GM18526 (cell line): ENCODE measurements around the gene ATOH8.

ENCODE experiments used
- POLR2A ChIP-seq: IDR thresholded peaks from 3 replicates; pipeline ENCODE4 v1.6.1; 2011; ENCODE audit not compliant: insufficient read length; ENCODE audit errors: extremely low read depth

Gene ATOH8

GRCh38 chr2:85769236-85769982, 15.6 kb downstream of the ATOH8 start:
- TF ChIP-seq POLR2A, result no peak

- TF ChIP-seq POLR2A, result no peak
Observed at GRCh38 chr2:85769983-85770362, 16.2 kb downstream of the ATOH8 start.

GRCh38 chr2:85770369-85770768, 16.6 kb downstream of the ATOH8 start:
- TF ChIP-seq POLR2A, result no peak

GRCh38 chr2:85770786-85771409, 17.1 kb downstream of the ATOH8 start:
- TF ChIP-seq POLR2A, result no peak

- TF ChIP-seq POLR2A, result no peak
Observed at GRCh38 chr2:85771486-85771885, 17.7 kb downstream of the ATOH8 start.

- TF ChIP-seq POLR2A, result no peak
Observed at GRCh38 chr2:85772019-85772745, 18.4 kb downstream of the ATOH8 start.

- TF ChIP-seq POLR2A, result no peak
Observed at GRCh38 chr2:85772841-85773491, 19.2 kb downstream of the ATOH8 start.

- TF ChIP-seq POLR2A, result no peak
Observed at GRCh38 chr2:85773692-85774091, 19.9 kb downstream of the ATOH8 start.

GRCh38 chr2:85774126-85774978, 20.6 kb downstream of the ATOH8 start:
- TF ChIP-seq POLR2A, result no peak

- no peak for TF ChIP-seq POLR2A
Observed at GRCh38 chr2:85775406-85776381, 21.9 kb downstream of the ATOH8 start.

GRCh38 chr2:85776672-85777071, 22.9 kb downstream of the ATOH8 start:
- no peak for TF ChIP-seq POLR2A

- no peak for TF ChIP-seq POLR2A
Observed at GRCh38 chr2:85777441-85777861, 23.7 kb downstream of the ATOH8 start.

GRCh38 chr2:85778646-85779379, 25.0 kb downstream of the ATOH8 start:
- no peak for TF ChIP-seq POLR2A

- TF ChIP-seq POLR2A, result no peak
Observed at GRCh38 chr2:85779641-85780315, 26.0 kb downstream of the ATOH8 start.
